ENCODE results near the gene CHKA.
A peak's percentile ranks its signal among the peaks of the same experiment; 100 is the strongest.

The CHKA gene

GRCh38 chr11:68145120-68145866, 24.1 kb upstream of the CHKA start:
- no peak for DNase-seq
- in situ Hi-C loops (cut with HindIII; ENCODE audit: low pct_ligation_motif_present, low pct_unique_long_range_greater_than_20kb, low sequenced_read_pairs) = no loop called here

GRCh38 chr11:68143310-68143689, 22.1 kb upstream of the CHKA start:
- in situ Hi-C loops (cut with HindIII; ENCODE audit: low pct_ligation_motif_present, low pct_unique_long_range_greater_than_20kb, low sequenced_read_pairs) = no loop called here
- DNase-seq = no peak

- in situ Hi-C loops (cut with HindIII; ENCODE audit: low pct_ligation_motif_present, low pct_unique_long_range_greater_than_20kb, low sequenced_read_pairs) = no loop called here
- DNase-seq = no peak
These were observed 21.5 kb upstream of the CHKA start for GRCh38 chr11:68142441-68143309.

GRCh38 chr11:68142028-68142412, 20.8 kb upstream of the CHKA start:
- in situ Hi-C loops (cut with HindIII; ENCODE audit: low pct_ligation_motif_present, low pct_unique_long_range_greater_than_20kb, low sequenced_read_pairs) = no loop called here
- DNase-seq = no peak

- no peak for DNase-seq
- in situ Hi-C loops (cut with HindIII; ENCODE audit: low pct_ligation_motif_present, low pct_unique_long_range_greater_than_20kb, low sequenced_read_pairs) = no loop called here
These were observed 20.2 kb upstream of the CHKA start for GRCh38 chr11:68141246-68142027.

GRCh38 chr11:68140496-68141245, 19.5 kb upstream of the CHKA start:
- in situ Hi-C loops (cut with HindIII; ENCODE audit: low pct_ligation_motif_present, low pct_unique_long_range_greater_than_20kb, low sequenced_read_pairs) = no loop called here

GRCh38 chr11:68138237-68138636, 17.0 kb upstream of the CHKA start:
- DNase-seq = no peak
- in situ Hi-C loops (cut with HindIII; ENCODE audit: low pct_ligation_motif_present, low pct_unique_long_range_greater_than_20kb, low sequenced_read_pairs) = no loop called here

More at GRCh38 chr11:68140496-68141245, 19.5 kb upstream of the CHKA start:
- DNase-seq = no peak

- DNase-seq = no peak
- in situ Hi-C loops (cut with HindIII; ENCODE audit: low pct_ligation_motif_present, low pct_unique_long_range_greater_than_20kb, low sequenced_read_pairs) = no loop called here
These were observed 16.6 kb upstream of the CHKA start for GRCh38 chr11:68137833-68138232.

- no peak for DNase-seq
- in situ Hi-C loops (cut with HindIII; ENCODE audit: low pct_ligation_motif_present, low pct_unique_long_range_greater_than_20kb, low sequenced_read_pairs) = no loop called here
These were observed 15.7 kb upstream of the CHKA start for GRCh38 chr11:68136866-68137265.

- no peak for DNase-seq
- in situ Hi-C loops (cut with HindIII; ENCODE audit: low pct_ligation_motif_present, low pct_unique_long_range_greater_than_20kb, low sequenced_read_pairs) = no loop called here
These were observed 14.0 kb upstream of the CHKA start for GRCh38 chr11:68135161-68135560.

- no peak for DNase-seq
- in situ Hi-C loops (cut with HindIII; ENCODE audit: low pct_ligation_motif_present, low pct_unique_long_range_greater_than_20kb, low sequenced_read_pairs) = no loop called here
These were observed 12.6 kb upstream of the CHKA start for GRCh38 chr11:68133761-68134160.

- in situ Hi-C loops (cut with HindIII; ENCODE audit: low pct_ligation_motif_present, low pct_unique_long_range_greater_than_20kb, low sequenced_read_pairs) = no loop called here
- DNase-seq = no peak
These were observed 8.9 kb upstream of the CHKA start for GRCh38 chr11:68130121-68130520.

- in situ Hi-C loops (cut with HindIII; ENCODE audit: low pct_ligation_motif_present, low pct_unique_long_range_greater_than_20kb, low sequenced_read_pairs) = no loop called here
- DNase-seq = peak; percentile 39
These were observed 7.6 kb upstream of the CHKA start for GRCh38 chr11:68128682-68129327.

- peak; percentile 70 for DNase-seq
- in situ Hi-C loops (cut with HindIII; ENCODE audit: low pct_ligation_motif_present, low pct_unique_long_range_greater_than_20kb, low sequenced_read_pairs) = no loop called here
These were observed 6.8 kb upstream of the CHKA start for GRCh38 chr11:68127714-68128681.

- no peak for DNase-seq
- in situ Hi-C loops (cut with HindIII; ENCODE audit: low pct_ligation_motif_present, low pct_unique_long_range_greater_than_20kb, low sequenced_read_pairs) = no loop called here
These were observed 4.0 kb upstream of the CHKA start for GRCh38 chr11:68125164-68125563.

- no peak for DNase-seq
These were observed 1.9 kb upstream of the CHKA start for GRCh38 chr11:68122936-68123539.

More at GRCh38 chr11:68122936-68123539, 1.9 kb upstream of the CHKA start:
- in situ Hi-C loops (cut with HindIII; ENCODE audit: low pct_ligation_motif_present, low pct_unique_long_range_greater_than_20kb, low sequenced_read_pairs) = no loop called here

All from ACHN (cell line).